ENCODE results near the gene SMIM30. TPM values are rescaled to one million over a fixed set of nuclear protein-coding genes. Genes with fewer than 3 reads are reported as not detected.

Gene SMIM30
- total RNA-seq, 1 experiment from 2014 or later, result 28.9 TPM

DNA sequence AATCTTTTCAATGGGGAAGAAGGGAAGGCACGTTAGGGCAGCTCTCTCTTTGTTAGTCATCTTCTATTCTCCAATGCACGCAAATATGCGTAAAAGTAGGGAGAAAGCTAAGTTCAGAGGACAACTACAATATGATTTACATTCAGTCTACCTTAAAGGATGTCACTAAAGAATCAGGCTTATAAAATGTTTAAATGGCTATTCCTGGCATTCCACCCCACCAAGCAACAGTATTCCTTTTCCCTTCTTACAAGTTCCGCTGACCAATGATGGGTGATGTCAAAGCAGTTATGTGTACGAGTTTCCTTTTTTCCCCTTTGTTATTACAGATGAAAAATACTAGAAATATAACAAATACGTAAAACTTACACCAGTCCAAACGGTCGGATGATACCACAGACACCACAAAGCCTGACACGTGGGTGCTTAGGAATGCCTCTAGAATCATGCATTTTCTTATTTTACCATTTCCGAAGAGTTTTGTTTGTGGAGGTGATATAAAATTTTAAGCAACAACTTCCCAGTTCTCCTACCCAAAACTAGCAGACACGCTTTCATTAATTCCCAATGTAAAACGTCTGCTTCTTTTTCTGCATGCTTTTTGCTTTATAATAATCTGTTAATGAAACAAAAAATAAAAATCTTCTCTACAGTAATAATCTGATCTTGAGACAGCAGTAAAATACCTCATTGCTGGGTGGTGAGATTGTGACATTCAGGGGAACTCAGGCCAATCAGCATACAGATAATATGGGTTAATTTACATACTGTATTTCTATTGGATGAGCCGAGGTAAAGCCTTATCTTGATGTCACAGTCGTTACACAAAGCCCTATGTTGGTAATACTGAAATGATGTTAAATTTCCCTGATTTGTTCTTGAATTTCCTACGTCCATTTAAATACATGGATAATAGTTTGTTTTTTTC, 31.0 kb downstream of the SMIM30 start:
- POLR2A ChIA-PET (ENCODE audit: unreplicated experiment), result no interaction called here
- no peaks in the 10 kb centered on the region for H3F3A ChIP-seq (ENCODE audit: low read length, unreplicated experiment)
- intact Hi-C loops (cut with micrococcal nuclease), result no loop called here
- H3K4me3 ChIP-seq (ENCODE audit: low read length), result no peak overlapping the region
- CTCF ChIA-PET, result no interaction called here
- DNase-seq (peak; percentile 16), ATAC-seq (0 out of 2 replicates have a peak, but pooled peaks have one; percentile 15)
- no peaks in the 10 kb centered on the region for H4K20me1 ChIP-seq (ENCODE audit: low read length)
- no peak overlapping the region for H3K9ac ChIP-seq (ENCODE audit: low read length)
- no peak overlapping the region for H3K4me2 ChIP-seq (ENCODE audit: low read length)
- no peak for TF ChIP-seq EZH2 (IDR thresholded peaks at IDR 0.05; ENCODE audit: low read length, unreplicated experiment)
- no peak for TF ChIP-seq EZH2phosphoT487 (IDR thresholded peaks at IDR 0.05; ENCODE audit: borderline replicate concordance, low read length)
- BruUV-seq (replicated peaks), result no TSS peak
- no peak overlapping the region for H2AFZ ChIP-seq (ENCODE audit: low read length)
- no peaks in the 10 kb centered on the region for H3K9me3 ChIP-seq (ENCODE audit: low read length)
- H3K36me3 ChIP-seq (ENCODE audit: low read depth, low read length), result no peaks in the 10 kb centered on the region
- no peaks in the 10 kb centered on the region for H3K4me1 ChIP-seq (ENCODE audit: insufficient read depth, low read length)
- no peaks in the 10 kb centered on the region for H3K9me2 ChIP-seq (replicated peaks; ENCODE audit: low read length)
- H3K27me3 ChIP-seq (ENCODE audit: low read length), result peaks cover 59% of the 10 kb centered on the region
- H3K27ac ChIP-seq (ENCODE audit: low read length), result no peak overlapping the region
- no peaks in the 10 kb centered on the region for H3K79me2 ChIP-seq (ENCODE audit: low read length)

GRCh38 chr7:113086431-113086888, 31.9 kb downstream of the SMIM30 start, which contains the start of gene GPR85:
TSS of gene GPR85 (minus strand) at chr7:113086827. CDS start at chr7:113084721, 2,106 bp downstream.
- intact Hi-C loops (cut with micrococcal nuclease), result no loop called here
- Histone ChIP-seq H3K4me2 (ENCODE audit: low read length) (peak within 1 kb of the TSS; percentile 73), H3K9me3 (ENCODE audit: low read length) (no peaks in the 10 kb centered on the region), H4K20me1 (ENCODE audit: low read length) (no peaks in the 10 kb centered on the region), H3K9me2 (replicated peaks; ENCODE audit: low read length) (no peaks in the 10 kb centered on the region), H3K27me3 (ENCODE audit: low read length) (peaks cover 59% of the 10 kb centered on the region), H3K79me2 (ENCODE audit: low read length) (no peaks in the 10 kb centered on the region), H3K27ac (ENCODE audit: low read length) (no peak within 1 kb of the TSS), H3K9ac (ENCODE audit: low read length) (no peak within 1 kb of the TSS), H3K4me3 (ENCODE audit: low read length) (peak within 1 kb of the TSS; percentile 56), H3K4me1 (ENCODE audit: insufficient read depth, low read length) (no peaks in the 10 kb centered on the region), H3F3A (ENCODE audit: low read length, unreplicated experiment) (no peaks in the 10 kb centered on the region), H3K36me3 (ENCODE audit: low read depth, low read length) (no peaks in the 10 kb centered on the region), H2AFZ (ENCODE audit: low read length) (peak within 1 kb of the TSS; percentile 69)
- no TSS peak for BruUV-seq (replicated peaks)
- no peak for TF ChIP-seq EZH2 (IDR thresholded peaks at IDR 0.05; ENCODE audit: low read length, unreplicated experiment)
- TF ChIP-seq EZH2phosphoT487 (IDR thresholded peaks at IDR 0.05; ENCODE audit: borderline replicate concordance, low read length), result no peak
- TF ChIP-seq CTCF (conservative IDR thresholded peaks at IDR 0.05; ENCODE audit: low read depth, low read length), result no peak
- ChIA-PET CTCF (no interaction called here), POLR2A (ENCODE audit: unreplicated experiment) (no interaction called here)
- DNase-seq (no peak), ATAC-seq (peak; percentile 67)

GRCh38 chr7:113085781-113086390, 32.5 kb downstream of the SMIM30 start:
- CTCF ChIA-PET, result no interaction called here
- TF ChIP-seq CTCF (conservative IDR thresholded peaks at IDR 0.05; ENCODE audit: low read depth, low read length) (no peak), EZH2phosphoT487 (IDR thresholded peaks at IDR 0.05; ENCODE audit: borderline replicate concordance, low read length) (no peak), EZH2 (IDR thresholded peaks at IDR 0.05; ENCODE audit: low read length, unreplicated experiment) (no peak)
- DNase-seq (no peak), ATAC-seq (peak; percentile 22; the same call in 1 of the 2 replicates)
- POLR2A ChIA-PET (ENCODE audit: unreplicated experiment), result interaction anchor here (0.7 kb wide), 1 partner anchor 28 kb away, joined by 7 read pairs; no protein-coding TSS in a partner anchor
- no peaks in the 10 kb centered on the region for H3F3A ChIP-seq (ENCODE audit: low read length, unreplicated experiment)
- H3K36me3 ChIP-seq (ENCODE audit: low read depth, low read length), result no peaks in the 10 kb centered on the region
- H3K27ac ChIP-seq (ENCODE audit: low read length), result no peak overlapping the region
- no peaks in the 10 kb centered on the region for H3K79me2 ChIP-seq (ENCODE audit: low read length)
- no peaks in the 10 kb centered on the region for H4K20me1 ChIP-seq (ENCODE audit: low read length)
- BruUV-seq (replicated peaks), result no TSS peak
- peak overlapping the region; percentile 44 for H3K4me3 ChIP-seq (ENCODE audit: low read length)
- no peaks in the 10 kb centered on the region for H3K9me3 ChIP-seq (ENCODE audit: low read length)
- no peaks in the 10 kb centered on the region for H3K4me1 ChIP-seq (ENCODE audit: insufficient read depth, low read length)
- H3K9me2 ChIP-seq (replicated peaks; ENCODE audit: low read length), result no peaks in the 10 kb centered on the region
- peak overlapping the region; percentile 69 for H2AFZ ChIP-seq (ENCODE audit: low read length)
- H3K4me2 ChIP-seq (ENCODE audit: low read length), result peak overlapping the region; percentile 59
- peaks cover 63% of the 10 kb centered on the region for H3K27me3 ChIP-seq (ENCODE audit: low read length)
- intact Hi-C loops (cut with micrococcal nuclease), result no loop called here
- no peak overlapping the region for H3K9ac ChIP-seq (ENCODE audit: low read length)

All from PC-3 (cell line).